ENCODE data around the gene ZFYVE9. TPM values are rescaled to one million over a fixed set of nuclear protein-coding genes. Genes with fewer than 3 reads are reported as not detected.
"Not testable (repeated sequence)": the region's sequence is repeated elsewhere in the genome, so short reads cannot be mapped to it uniquely, and the experiment has no call there.

The ZFYVE9 gene
- total RNA-seq, 1 experiment from 2014 or later: 13.7 TPM

GRCh38 chr1:52352690-52353089, 210.8 kb downstream of the ZFYVE9 start:
- no peak for DNase-seq (ENCODE audit: low read depth)
- in situ Hi-C loops (cut with HindIII; ENCODE audit: low pct_unique_long_range_greater_than_20kb, low sequenced_read_pairs): no loop called here

DNA sequence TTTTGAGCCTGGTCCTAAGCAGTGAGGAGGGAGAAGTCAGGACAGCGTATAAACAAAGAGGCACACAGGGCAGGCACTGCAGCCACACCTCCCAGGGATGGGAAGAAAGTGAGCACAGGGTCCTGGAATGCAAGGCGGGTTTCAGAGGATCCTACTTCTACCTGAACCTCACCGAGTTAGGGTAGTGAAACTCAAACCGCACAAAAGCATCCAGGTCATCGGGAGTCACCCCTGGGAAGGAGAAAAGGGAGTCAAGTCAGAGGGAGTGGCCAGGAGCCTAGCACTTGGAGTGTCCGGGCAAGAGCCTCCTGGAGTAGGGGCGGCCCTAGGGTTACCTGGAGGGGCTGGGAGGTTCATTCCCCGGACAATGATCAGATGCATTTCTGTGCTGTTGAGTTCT, 213.5 kb downstream of the ZFYVE9 start:
- DNase-seq (ENCODE audit: low read depth): no peak
- in situ Hi-C loops (cut with HindIII; ENCODE audit: low pct_unique_long_range_greater_than_20kb, low sequenced_read_pairs): no loop called here

- DNase-seq (ENCODE audit: low read depth): no peak
- in situ Hi-C loops (cut with HindIII; ENCODE audit: low pct_unique_long_range_greater_than_20kb, low sequenced_read_pairs): no loop called here
Observed at GRCh38 chr1:52355847-52356505, 214.1 kb downstream of the ZFYVE9 start.

DNA sequence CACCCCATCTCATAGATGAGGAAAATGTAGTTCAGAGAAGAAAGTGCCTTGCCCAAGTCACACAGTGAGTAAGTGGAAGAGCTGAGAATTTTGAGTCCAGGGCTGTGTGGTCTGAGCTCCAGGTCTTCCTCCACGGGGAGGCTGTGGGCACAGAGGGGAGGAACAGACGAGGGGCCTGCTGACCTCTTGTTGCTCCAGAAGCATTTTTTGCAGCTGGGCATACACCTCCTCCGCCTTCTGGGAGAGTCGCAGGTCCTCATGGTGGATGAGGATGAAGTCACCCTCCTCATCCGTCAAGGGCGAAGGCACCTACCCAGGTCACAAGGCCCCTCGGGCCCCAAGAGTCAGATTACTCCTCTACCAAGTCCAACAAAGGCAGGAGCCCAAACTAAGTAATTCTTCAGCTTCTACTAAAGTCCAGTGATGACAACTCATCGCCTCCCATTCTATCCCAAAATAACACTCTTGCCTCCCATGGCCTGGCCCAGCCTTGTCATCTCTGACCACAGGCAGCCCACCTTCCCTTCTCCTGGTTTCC, 215.0 kb downstream of the ZFYVE9 start:
- in situ Hi-C loops (cut with HindIII; ENCODE audit: low pct_unique_long_range_greater_than_20kb, low sequenced_read_pairs): no loop called here
- DNase-seq (ENCODE audit: low read depth): no peak

DNA sequence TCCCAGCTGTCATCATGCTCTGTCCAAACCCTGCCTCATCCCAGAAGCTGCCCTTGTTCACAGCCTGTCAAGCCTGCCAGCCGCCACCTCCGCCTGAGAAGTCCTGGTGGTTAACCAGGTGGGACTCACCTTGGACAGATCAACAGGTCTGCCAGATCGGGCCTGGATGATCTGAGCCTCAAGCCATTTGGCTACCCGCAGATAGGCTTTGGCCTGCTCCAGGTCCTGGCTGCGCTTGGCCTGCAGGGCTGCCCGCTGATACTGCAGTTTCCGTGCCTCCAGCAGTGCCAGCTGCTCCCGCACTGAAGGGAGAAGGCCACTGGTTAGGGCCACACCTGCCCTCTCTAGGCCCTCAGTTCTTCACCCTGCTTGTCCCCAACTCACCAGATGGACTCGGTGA, 215.5 kb downstream of the ZFYVE9 start:
- DNase-seq (ENCODE audit: low read depth): no peak
- in situ Hi-C loops (cut with HindIII; ENCODE audit: low pct_unique_long_range_greater_than_20kb, low sequenced_read_pairs): no loop called here

DNA sequence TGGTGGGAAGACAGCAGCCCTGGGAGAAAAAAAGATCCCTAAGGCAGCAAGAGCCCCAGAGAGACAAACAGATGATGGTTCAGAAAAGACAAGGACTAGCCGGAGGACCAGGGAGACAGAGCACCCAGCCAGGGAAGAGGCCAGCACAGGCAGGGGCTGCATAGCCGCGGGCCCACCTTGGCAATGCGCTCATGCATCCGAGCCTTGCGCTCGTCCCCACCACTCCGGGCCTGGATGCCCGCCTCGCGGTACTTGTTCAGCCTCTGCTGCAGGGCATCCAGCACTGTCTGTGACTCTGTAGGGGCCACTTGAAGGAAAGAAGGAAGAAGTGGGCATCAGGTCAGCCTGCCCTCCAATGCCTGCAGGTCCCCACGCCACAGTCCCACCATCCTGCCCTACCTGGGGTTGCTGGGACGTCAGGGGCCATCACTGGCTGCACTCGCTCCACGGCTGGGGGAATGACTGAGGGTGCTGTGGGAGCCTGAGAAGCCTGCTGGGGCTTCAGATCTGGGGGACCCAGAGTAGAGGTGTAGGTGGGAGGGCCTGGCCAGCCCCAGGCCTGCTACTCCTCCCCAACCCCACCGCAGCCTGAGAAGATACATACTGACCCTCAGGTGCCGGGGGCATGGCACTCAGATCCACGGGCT, 217.1 kb downstream of the ZFYVE9 start:
- DNase-seq (ENCODE audit: low read depth): no peak
- in situ Hi-C loops (cut with HindIII; ENCODE audit: low pct_unique_long_range_greater_than_20kb, low sequenced_read_pairs): no loop called here

GRCh38 chr1:52359676-52360594, 218.0 kb downstream of the ZFYVE9 start:
- in situ Hi-C loops (cut with HindIII; ENCODE audit: low pct_unique_long_range_greater_than_20kb, low sequenced_read_pairs): no loop called here
- DNase-seq (ENCODE audit: low read depth): no peak

GRCh38 chr1:52360595-52360968, 218.7 kb downstream of the ZFYVE9 start:
- DNase-seq (ENCODE audit: low read depth): no peak
- in situ Hi-C loops (cut with HindIII; ENCODE audit: low pct_unique_long_range_greater_than_20kb, low sequenced_read_pairs): no loop called here

- in situ Hi-C loops (cut with HindIII; ENCODE audit: low pct_unique_long_range_greater_than_20kb, low sequenced_read_pairs): no loop called here
- DNase-seq (ENCODE audit: low read depth): no peak
Observed at GRCh38 chr1:52364235-52364839, 222.4 kb downstream of the ZFYVE9 start.

- in situ Hi-C loops (cut with HindIII; ENCODE audit: low pct_unique_long_range_greater_than_20kb, low sequenced_read_pairs): no loop called here
- DNase-seq (ENCODE audit: low read depth): peak; percentile 72
Observed at GRCh38 chr1:52365071-52365745, 223.3 kb downstream of the ZFYVE9 start.

- DNase-seq (ENCODE audit: low read depth): peak; percentile 99
- in situ Hi-C loops (cut with HindIII; ENCODE audit: low pct_unique_long_range_greater_than_20kb, low sequenced_read_pairs): no loop called here
Observed at GRCh38 chr1:52365746-52366516, 224.0 kb downstream of the ZFYVE9 start, which contains the start of gene CC2D1B. TSS of gene CC2D1B (minus strand) at chr1:52366205. CDS start at chr1:52364620, 1,585 bp downstream.

DNA sequence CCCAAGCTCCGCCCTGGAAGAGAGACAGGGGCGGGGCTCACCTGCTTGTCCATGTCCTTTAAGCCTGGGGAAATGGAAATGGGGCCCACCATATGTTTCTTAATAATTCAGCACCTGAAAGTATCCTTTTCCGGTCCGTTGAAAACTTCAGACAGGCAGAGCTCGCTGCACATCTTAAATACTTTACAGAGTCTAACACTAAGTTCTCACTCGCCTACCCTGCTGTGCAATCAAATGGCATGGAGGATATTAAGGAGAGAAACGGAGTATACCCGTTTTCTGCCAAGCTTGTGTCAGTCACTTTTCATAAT, 224.6 kb downstream of the ZFYVE9 start:
- DNase-seq (ENCODE audit: low read depth): no peak
- in situ Hi-C loops (cut with HindIII; ENCODE audit: low pct_unique_long_range_greater_than_20kb, low sequenced_read_pairs): no loop called here

- in situ Hi-C loops (cut with HindIII; ENCODE audit: low pct_unique_long_range_greater_than_20kb, low sequenced_read_pairs): no loop called here
- no peak for DNase-seq (ENCODE audit: low read depth)
Observed at GRCh38 chr1:52367272-52367671, 225.4 kb downstream of the ZFYVE9 start.

DNA sequence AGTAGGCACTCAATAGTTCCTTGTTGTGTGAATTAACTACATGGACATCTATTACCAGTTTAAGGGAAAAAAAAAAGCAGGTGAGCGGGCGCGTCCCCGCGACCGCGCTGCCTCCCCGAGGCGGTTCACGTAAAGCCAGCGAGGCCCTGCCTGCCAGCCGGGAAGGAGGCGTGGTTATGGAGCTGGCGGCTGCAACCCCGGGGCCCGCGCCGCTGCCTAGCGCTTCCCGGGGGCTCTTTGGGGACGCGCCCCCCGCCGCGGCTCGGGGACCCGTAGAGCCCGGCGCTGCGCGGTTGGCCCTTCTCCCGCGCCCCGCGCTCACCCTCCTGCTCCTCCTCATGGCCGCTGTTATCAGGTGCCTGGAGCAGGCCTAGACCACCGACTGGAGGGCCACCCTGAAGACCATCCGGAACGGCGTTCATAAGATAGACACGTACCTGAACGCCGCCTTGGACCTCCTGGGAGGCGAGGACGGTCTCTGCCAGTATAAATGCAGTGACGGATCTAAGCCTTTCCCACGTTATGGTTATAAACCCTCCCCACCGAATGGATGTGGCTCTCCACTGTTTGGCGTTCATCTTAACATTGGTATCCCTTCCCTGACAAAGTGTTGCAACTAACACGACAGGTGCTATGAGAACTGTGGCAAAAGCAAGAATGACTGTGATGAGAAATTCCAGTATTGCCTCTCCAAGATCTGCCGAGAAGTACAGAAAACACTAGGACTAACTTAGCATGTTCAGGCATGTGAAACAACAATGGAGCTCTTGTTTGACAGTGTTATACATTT, 226.7 kb downstream of the ZFYVE9 start:
- peak; percentile 62 for DNase-seq (ENCODE audit: low read depth)
- in situ Hi-C loops (cut with HindIII; ENCODE audit: low pct_unique_long_range_greater_than_20kb, low sequenced_read_pairs): no loop called here

DNA sequence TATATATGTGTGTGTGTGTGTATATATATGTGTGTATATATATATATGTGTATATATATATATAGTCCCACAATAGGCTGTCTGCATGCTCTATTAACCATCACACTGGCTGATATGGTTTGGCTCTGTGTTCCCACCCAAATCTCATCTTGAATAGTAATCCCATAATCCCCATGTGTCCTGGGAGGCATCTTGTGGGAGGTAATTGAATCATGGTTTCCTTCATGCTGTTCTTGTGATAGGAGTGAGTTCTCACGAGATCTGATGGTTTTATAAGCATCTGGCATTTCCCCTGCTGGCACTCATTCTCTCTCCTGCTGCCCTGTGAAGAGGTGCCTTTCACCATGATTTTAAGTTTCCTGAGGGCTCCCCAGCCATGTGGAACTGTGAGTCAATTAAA, 228.0 kb downstream of the ZFYVE9 start:
- in situ Hi-C loops (cut with HindIII; ENCODE audit: low pct_unique_long_range_greater_than_20kb, low sequenced_read_pairs); DNase-seq (ENCODE audit: low read depth): not testable (repeated sequence)

- DNase-seq (ENCODE audit: low read depth): no peak
- in situ Hi-C loops (cut with HindIII; ENCODE audit: low pct_unique_long_range_greater_than_20kb, low sequenced_read_pairs): no loop called here
Observed at GRCh38 chr1:52385376-52385775, 243.5 kb downstream of the ZFYVE9 start.

DNA sequence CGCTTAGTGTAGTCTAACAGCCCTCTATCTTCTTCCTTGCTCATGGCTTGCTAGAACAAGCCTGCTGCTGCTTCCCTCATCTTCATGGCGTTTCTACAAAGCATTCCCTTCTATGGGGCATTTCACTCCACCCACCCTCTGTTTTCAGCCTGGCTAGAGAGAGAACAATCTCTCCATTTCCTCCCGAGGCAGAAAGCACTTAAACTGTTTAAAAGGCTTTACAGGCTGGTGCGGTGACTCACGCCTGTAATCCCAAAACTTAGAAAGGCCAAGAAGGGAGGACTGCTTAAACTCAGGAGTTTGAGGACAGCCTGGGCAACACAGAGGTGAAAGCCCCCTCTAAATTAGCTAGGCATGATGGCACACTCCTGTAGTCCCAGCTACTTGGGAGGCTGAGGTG, 244.6 kb downstream of the ZFYVE9 start:
- DNase-seq (ENCODE audit: low read depth): no peak
- in situ Hi-C loops (cut with HindIII; ENCODE audit: low pct_unique_long_range_greater_than_20kb, low sequenced_read_pairs): no loop called here
